IMR-90 (cell line): ENCODE results near the gene LRFN2. TPM values are rescaled to one million over a fixed set of nuclear protein-coding genes. Genes with fewer than 3 reads are reported as not detected.

Experiments used
- ATAC-seq: fragments of 200-7000 bp; cut with Tn5 transposase; 2 replicates; pipeline ENCODE4 v1.9.1; 2020; ENCODE audit warnings: low read depth, mild to moderate bottlenecking, moderate library complexity
- BruUV-seq: library from RNA; stranded (reverse); fragments of 400-500 nt; replicated peaks from 2 replicates; lab custom pipeline; 2021; lab: Mats Ljungman, UMichigan
- CTCF ChIA-PET: fragments of 300-600 bp; formaldehyde crosslinking; extraction: SDS; loops from one replicate; lab custom pipeline; 2021; ENCODE audit warnings: antibody characterized with exemption; lab: Yijun Ruan, JAX
- POLR2A ChIA-PET: fragments of 300-600 bp; sonication (Branson Sonifier 250); formaldehyde crosslinking; loops from one replicate; lab custom pipeline; 2022; ENCODE audit warnings: antibody characterized with exemption; ENCODE audit not compliant: unreplicated experiment; lab: Charles Lee
- DNase-seq: peaks from one replicate; pipeline ENCODE4 v3.0.0; 2013
- H2AFZ ChIP-seq: replicated peaks from 2 replicates; pipeline ENCODE3; 2013; ENCODE audit warnings: low read length, mild to moderate bottlenecking; ENCODE audit not compliant: poor library complexity
- H2AK5ac ChIP-seq: 2 replicates; pipeline ENCODE4 v1.6.1; 2013; ENCODE audit warnings: low read depth, low read length, inconsistent platforms
- H2AK9ac ChIP-seq: replicated peaks from 2 replicates; pipeline ENCODE3; 2013; ENCODE audit warnings: mild to moderate bottlenecking, low read depth, low read length, moderate library complexity; ENCODE audit not compliant: poor library complexity
- H2BK120ac ChIP-seq: 2 replicates; pipeline ENCODE4 v1.6.1; 2013; ENCODE audit warnings: low read depth, low read length, inconsistent platforms
- H2BK15ac ChIP-seq: 3 replicates; pipeline ENCODE4 v1.6.1; 2013; ENCODE audit warnings: low read depth, low read length, inconsistent platforms
- H2BK20ac ChIP-seq: 2 replicates; pipeline ENCODE4 v1.6.1; 2013; ENCODE audit warnings: low read depth, mild to moderate bottlenecking, inconsistent platforms, low read length, moderate library complexity
- H2BK5ac ChIP-seq: 2 replicates; pipeline ENCODE4 v1.6.1; 2013; ENCODE audit warnings: mild to moderate bottlenecking, low read depth, low read length, inconsistent platforms; ENCODE audit not compliant: poor library complexity, severe bottlenecking
- H3K14ac ChIP-seq: replicated peaks from 2 replicates; pipeline ENCODE4 v1.6.1; 2013; ENCODE audit warnings: low read depth, low read length, inconsistent platforms
- H3K18ac ChIP-seq: 2 replicates; pipeline ENCODE4 v1.6.1; 2013; ENCODE audit warnings: low read depth, low read length, control low read depth
- H3K23ac ChIP-seq: 2 replicates; pipeline ENCODE4 v1.6.1; 2013; ENCODE audit warnings: low read depth, low read length, inconsistent platforms
- H3K27ac ChIP-seq: 2 replicates; pipeline ENCODE4 v1.5.1; 2013; ENCODE audit warnings: mild to moderate bottlenecking, control low read depth, low read length; ENCODE audit not compliant: insufficient read depth
- H3K27me3 ChIP-seq: 2 replicates; pipeline ENCODE4 v1.6.1; 2013; ENCODE audit warnings: low read length; ENCODE audit not compliant: control insufficient read depth, insufficient read depth
- H3K36me3 ChIP-seq: 2 replicates; pipeline ENCODE4 v1.6.1; 2013; ENCODE audit warnings: low read length, mixed read lengths; ENCODE audit not compliant: control insufficient read depth, insufficient read depth
- H3K4ac ChIP-seq: 2 replicates; pipeline ENCODE4 v1.6.1; 2013; ENCODE audit warnings: low read depth, low read length, inconsistent platforms
- H3K4me1 ChIP-seq: 2 replicates; pipeline ENCODE4 v1.6.1; 2013; ENCODE audit warnings: low read length, mixed read lengths; ENCODE audit not compliant: control insufficient read depth, insufficient read depth
- H3K4me2 ChIP-seq: 2 replicates; pipeline ENCODE4 v1.6.1; 2013; ENCODE audit warnings: low read depth, mild to moderate bottlenecking, control low read depth, low read length, moderate library complexity
- H3K4me3 ChIP-seq: 2 replicates; pipeline ENCODE4 v1.5.1; 2013; ENCODE audit warnings: low read depth, mild to moderate bottlenecking, control low read depth, low read length, moderate library complexity; ENCODE audit not compliant: insufficient read depth
- H3K56ac ChIP-seq: 2 replicates; pipeline ENCODE4 v1.6.1; 2013; ENCODE audit warnings: low read length, inconsistent platforms; ENCODE audit not compliant: insufficient read depth; ENCODE audit errors: extremely low read depth
- H3K79me1 ChIP-seq, 2 experiments: 2 replicates each; pipeline ENCODE4 v1.6.1; 2013; ENCODE audit warnings: low read length in 2 of 2, inconsistent platforms in 1 of 2, low read depth in 1 of 2
- H3K9ac ChIP-seq: 2 replicates; pipeline ENCODE4 v1.6.1; 2013; ENCODE audit warnings: low read depth, low read length, control low read depth
- H3K9me1 ChIP-seq: 2 replicates; pipeline ENCODE4 v1.6.1; 2013; ENCODE audit warnings: low read length, inconsistent platforms; ENCODE audit not compliant: insufficient read depth
- H3K9me3 ChIP-seq: 2 replicates; pipeline ENCODE4 v1.6.1; 2013; ENCODE audit warnings: low read length; ENCODE audit not compliant: control insufficient read depth, insufficient read depth
- H4K20me1 ChIP-seq: 2 replicates; pipeline ENCODE4 v1.6.1; 2013; ENCODE audit warnings: low read length, inconsistent platforms; ENCODE audit not compliant: insufficient read depth
- H4K5ac ChIP-seq: 2 replicates; pipeline ENCODE4 v1.6.1; 2013; ENCODE audit warnings: mild to moderate bottlenecking, low read depth, low read length, control low read depth
- H4K8ac ChIP-seq, 2 experiments: 2 replicates each; pipeline ENCODE4 v1.6.1; 2013; ENCODE audit warnings: low read depth in 2 of 2, low read length in 2 of 2, control low read depth in 1 of 2, inconsistent platforms in 1 of 2
- H4K91ac ChIP-seq: 2 replicates; pipeline ENCODE4 v1.6.1; 2013; ENCODE audit warnings: low read depth, low read length, inconsistent platforms; ENCODE audit not compliant: insufficient read depth
- BHLHE40 ChIP-seq: fragments of 150-350 bp; IDR thresholded peaks from 2 replicates; pipeline ENCODE4 v1.6.1; 2016; ENCODE audit warnings: mild to moderate bottlenecking, low read depth, low read length
- CEBPB ChIP-seq: IDR thresholded peaks from 2 replicates; pipeline ENCODE4 v1.6.1; 2012; ENCODE audit warnings: low read depth, low read length, improper control_type of control experiment
- CTCF ChIP-seq: conservative IDR thresholded peaks from 2 replicates; pipeline ENCODE4 v1.5.1; 2012; ENCODE audit warnings: mild to moderate bottlenecking, low read depth, low read length, improper control_type of control experiment
- ELK1 ChIP-seq: fragments of 150-350 bp; IDR thresholded peaks from 2 replicates; pipeline ENCODE4 v1.6.1; 2016; ENCODE audit warnings: low read depth, mild to moderate bottlenecking, low read length, moderate library complexity, borderline replicate concordance
- MAZ ChIP-seq: IDR thresholded peaks from 2 replicates; pipeline ENCODE4 v1.6.1; 2012; ENCODE audit warnings: low read depth, mild to moderate bottlenecking, low read length, improper control_type of control experiment, moderate library complexity, borderline replicate concordance
- MXI1 ChIP-seq: IDR thresholded peaks from 2 replicates; pipeline ENCODE4 v1.6.1; 2012; ENCODE audit warnings: low read depth, mild to moderate bottlenecking, low read length, moderate library complexity, borderline replicate concordance
- POLR2A ChIP-seq: IDR thresholded peaks from 2 replicates; pipeline ENCODE4 v1.6.1; 2012; ENCODE audit warnings: mild to moderate bottlenecking, low read depth, low read length
- RAD21 ChIP-seq: IDR thresholded peaks from 2 replicates; pipeline ENCODE4 v1.6.1; 2012; ENCODE audit warnings: low read length, improper control_type of control experiment
- USF2 ChIP-seq: fragments of 150-350 bp; IDR thresholded peaks from 2 replicates; pipeline ENCODE4 v1.6.1; 2017; ENCODE audit warnings: mild to moderate bottlenecking, antibody characterized with exemption, low read length, low read depth
- dilution Hi-C: fragments of 300-500 bp; cut with HindIII; formaldehyde crosslinking; loops from one replicate; pipeline ENCODE4 v1.14.3; 2018; ENCODE audit warnings: low sequenced_read_pairs; ENCODE audit not compliant: unreplicated experiment
- in situ Hi-C: fragments of 300-500 bp; cut with MboI; formaldehyde crosslinking; loops from 3 replicates; pipeline ENCODE4 v1.14.3; 2019; ENCODE audit warnings: low sequenced_read_pairs, inconsistent platforms, mixed read lengths
- intact Hi-C: fragments of 100-400 bp; cut with micrococcal nuclease; formaldehyde crosslinking; loops from 2 replicates; pipeline ENCODE4 v1.10.0; 2022
- polyA plus RNA-seq, 3 experiments: library from polyadenylated mRNA; depleted of rRNA; stranded (reverse); fragments of >200 nt; gene quantifications; 2 replicates each; pipeline ENCODE4 v1.2.3, GENCODE V29; 2012; ENCODE audit warnings: low replicate concordance in 1 of 3
- total RNA-seq: library from RNA; depleted of rRNA; stranded (reverse); fragments of >200 nt; gene quantifications from 2 replicates; pipeline ENCODE4 v1.2.3, GENCODE V29; 2012

The LRFN2 gene
- total and polyA plus RNA-seq, 2 of the 4 experiments (the other 2 are of a cell fraction) = not detected

DNA sequence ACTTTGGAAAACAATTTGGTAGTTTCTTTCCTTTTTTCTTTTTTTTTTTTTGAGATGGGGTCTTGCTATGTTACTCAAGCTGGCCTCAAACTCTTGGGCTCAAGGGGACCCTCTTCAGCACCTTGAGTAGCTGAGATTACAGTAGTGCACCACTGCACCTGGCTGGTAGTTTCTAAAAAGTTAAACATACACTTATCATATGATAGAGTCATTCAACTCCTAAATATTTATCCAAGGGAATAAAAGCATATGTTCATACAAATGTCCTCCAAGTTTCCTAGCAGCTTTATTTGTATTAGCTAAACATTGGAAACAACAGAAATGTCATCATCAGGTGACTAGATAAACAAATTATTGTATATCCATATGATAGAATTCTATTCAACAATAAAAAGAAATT, 213.9 kb downstream of the LRFN2 start:
- ChIA-PET CTCF (interaction anchor here (0.7 kb wide), 1 partner anchor 58 kb away, joined by 5 read pairs; no protein-coding TSS in a partner anchor), POLR2A (no interaction called here)
- Histone ChIP-seq H3K14ac (no peak overlapping the region), H3K9ac (no peak overlapping the region), H2BK120ac (no peak overlapping the region), H3K79me1 (no peaks in the 10 kb centered on the region), H4K91ac (no peak overlapping the region), H2AK5ac (no peak overlapping the region), H3K9me3 (no peaks in the 10 kb centered on the region), H2AFZ (no peak overlapping the region), H2AK9ac (no peak overlapping the region), H3K4me2 (no peak overlapping the region), H3K23ac (no peak overlapping the region), H3K4me1 (no peaks in the 10 kb centered on the region), H3K18ac (no peak overlapping the region), H3K9me1 (no peaks in the 10 kb centered on the region), H4K20me1 (no peaks in the 10 kb centered on the region), H3K27me3 (no peaks in the 10 kb centered on the region), H2BK5ac (no peak overlapping the region), H3K4ac (no peak overlapping the region), H4K5ac (no peak overlapping the region), H3K36me3 (no peaks in the 10 kb centered on the region), H3K27ac (no peak overlapping the region), H2BK20ac (no peak overlapping the region), H3K4me3 (no peak overlapping the region), H4K8ac (no peak overlapping the region), H2BK15ac (no peak overlapping the region), H3K56ac (no peak overlapping the region)
- TF ChIP-seq USF2 (no peak), CEBPB (no peak), RAD21 (no peak), POLR2A (no peak), ELK1 (no peak), MXI1 (no peak), BHLHE40 (no peak), CTCF (no peak), MAZ (no peak)
- no TSS peak for BruUV-seq
- intact Hi-C loops = no loop called here
- dilution Hi-C loops = no loop called here
- DNase-seq (no peak), ATAC-seq (no peak)
- in situ Hi-C loops = no loop called here
